Rectal smooth muscle tissue (tissue), 1 donor: ENCODE data around the gene PLA2G2F.

ENCODE experiments used
- H3K27ac ChIP-seq: one replicate; pipeline ENCODE4 v1.7.0; 2013; ENCODE audit warnings: low read depth, low read length, inconsistent platforms
- H3K27me3 ChIP-seq: one replicate; pipeline ENCODE4 v1.7.0; 2013; ENCODE audit warnings: low read length; ENCODE audit not compliant: control insufficient read depth, insufficient read depth
- H3K36me3 ChIP-seq: one replicate; pipeline ENCODE4 v1.7.0; 2013; ENCODE audit warnings: low read length; ENCODE audit not compliant: control insufficient read depth, insufficient read depth
- H3K4me1 ChIP-seq: one replicate; pipeline ENCODE4 v1.7.0; 2013; ENCODE audit warnings: low read length; ENCODE audit not compliant: control insufficient read depth, insufficient read depth
- H3K4me3 ChIP-seq: one replicate; pipeline ENCODE4 v1.7.0; 2013; ENCODE audit warnings: low read length
- H3K9ac ChIP-seq: one replicate; pipeline ENCODE4 v1.7.0; 2013; ENCODE audit warnings: low read length

PLA2G2F gene

GRCh38 chr1:20105856-20106255 lies 33.3 kb upstream of the PLA2G2F start:
- Histone ChIP-seq H3K4me3 (no peak overlapping the region), H3K36me3 (no peaks in the 10 kb centered on the region), H3K4me1 (no peaks in the 10 kb centered on the region), H3K27me3 (no peaks in the 10 kb centered on the region), H3K9ac (no peak overlapping the region), H3K27ac (no peak overlapping the region)

GRCh38 chr1:20107351-20107750 lies 31.8 kb upstream of the PLA2G2F start:
- Histone ChIP-seq H3K27ac (no peak overlapping the region), H3K4me1 (no peaks in the 10 kb centered on the region), H3K4me3 (no peak overlapping the region), H3K27me3 (no peaks in the 10 kb centered on the region), H3K36me3 (no peaks in the 10 kb centered on the region), H3K9ac (no peak overlapping the region)

- Histone ChIP-seq H3K27ac (no peak overlapping the region), H3K27me3 (no peaks in the 10 kb centered on the region), H3K4me1 (no peaks in the 10 kb centered on the region)
Observed at GRCh38 chr1:20107796-20108195, 31.3 kb upstream of the PLA2G2F start.

GRCh38 chr1:20108366-20109123 lies 30.6 kb upstream of the PLA2G2F start:
- H3K4me1 ChIP-seq, result no peaks in the 10 kb centered on the region
- H3K27me3 ChIP-seq, result no peaks in the 10 kb centered on the region
- H3K4me3 ChIP-seq, result no peak overlapping the region
- H3K9ac ChIP-seq, result no peak overlapping the region
- H3K27ac ChIP-seq, result no peak overlapping the region
- no peaks in the 10 kb centered on the region for H3K36me3 ChIP-seq

More at GRCh38 chr1:20107796-20108195, 31.3 kb upstream of the PLA2G2F start:
- no peak overlapping the region for H3K9ac ChIP-seq
- no peaks in the 10 kb centered on the region for H3K36me3 ChIP-seq
- no peak overlapping the region for H3K4me3 ChIP-seq

- Histone ChIP-seq H3K36me3 (no peaks in the 10 kb centered on the region), H3K4me1 (no peaks in the 10 kb centered on the region), H3K9ac (no peak overlapping the region), H3K27me3 (no peaks in the 10 kb centered on the region), H3K4me3 (no peak overlapping the region), H3K27ac (no peak overlapping the region)
Observed at GRCh38 chr1:20109223-20109856, 29.8 kb upstream of the PLA2G2F start.

- no peaks in the 10 kb centered on the region for H3K27me3 ChIP-seq
- H3K27ac ChIP-seq, result peak overlapping the region; percentile 61
- H3K4me1 ChIP-seq, result no peaks in the 10 kb centered on the region
- no peak overlapping the region for H3K9ac ChIP-seq
- no peaks in the 10 kb centered on the region for H3K36me3 ChIP-seq
- H3K4me3 ChIP-seq, result no peak overlapping the region
Observed at GRCh38 chr1:20110679-20111078, 28.4 kb upstream of the PLA2G2F start.

GRCh38 chr1:20111452-20111851 lies 27.7 kb upstream of the PLA2G2F start:
- H3K27ac ChIP-seq, result no peak overlapping the region
- no peak overlapping the region for H3K4me3 ChIP-seq
- H3K36me3 ChIP-seq, result no peaks in the 10 kb centered on the region
- no peak overlapping the region for H3K9ac ChIP-seq
- no peaks in the 10 kb centered on the region for H3K27me3 ChIP-seq
- no peaks in the 10 kb centered on the region for H3K4me1 ChIP-seq

- no peaks in the 10 kb centered on the region for H3K36me3 ChIP-seq
- H3K4me3 ChIP-seq, result no peak overlapping the region
- H3K27me3 ChIP-seq, result no peaks in the 10 kb centered on the region
- H3K9ac ChIP-seq, result no peak overlapping the region
- H3K27ac ChIP-seq, result no peak overlapping the region
- H3K4me1 ChIP-seq, result no peaks in the 10 kb centered on the region
Observed at GRCh38 chr1:20112279-20113000, 26.7 kb upstream of the PLA2G2F start.

GRCh38 chr1:20114021-20114648 lies 25.0 kb upstream of the PLA2G2F start:
- Histone ChIP-seq H3K4me1 (no peaks in the 10 kb centered on the region), H3K36me3 (no peaks in the 10 kb centered on the region), H3K27me3 (no peaks in the 10 kb centered on the region), H3K4me3 (no peak overlapping the region), H3K27ac (no peak overlapping the region), H3K9ac (no peak overlapping the region)

GRCh38 chr1:20115479-20115878 lies 23.6 kb upstream of the PLA2G2F start:
- H3K4me1 ChIP-seq, result no peaks in the 10 kb centered on the region
- no peaks in the 10 kb centered on the region for H3K36me3 ChIP-seq
- no peak overlapping the region for H3K9ac ChIP-seq
- no peak overlapping the region for H3K4me3 ChIP-seq
- no peak overlapping the region for H3K27ac ChIP-seq
- no peaks in the 10 kb centered on the region for H3K27me3 ChIP-seq

GRCh38 chr1:20115916-20116315 lies 23.2 kb upstream of the PLA2G2F start:
- Histone ChIP-seq H3K9ac (no peak overlapping the region), H3K4me3 (no peak overlapping the region), H3K4me1 (no peaks in the 10 kb centered on the region), H3K36me3 (no peaks in the 10 kb centered on the region), H3K27ac (no peak overlapping the region), H3K27me3 (no peaks in the 10 kb centered on the region)

- Histone ChIP-seq H3K27ac (no peak overlapping the region), H3K36me3 (no peaks in the 10 kb centered on the region), H3K4me1 (no peaks in the 10 kb centered on the region), H3K4me3 (no peak overlapping the region), H3K9ac (no peak overlapping the region), H3K27me3 (no peaks in the 10 kb centered on the region)
Observed at GRCh38 chr1:20117236-20117635, 21.9 kb upstream of the PLA2G2F start.
